ENCODE results near the gene SCIMP.

DNA sequence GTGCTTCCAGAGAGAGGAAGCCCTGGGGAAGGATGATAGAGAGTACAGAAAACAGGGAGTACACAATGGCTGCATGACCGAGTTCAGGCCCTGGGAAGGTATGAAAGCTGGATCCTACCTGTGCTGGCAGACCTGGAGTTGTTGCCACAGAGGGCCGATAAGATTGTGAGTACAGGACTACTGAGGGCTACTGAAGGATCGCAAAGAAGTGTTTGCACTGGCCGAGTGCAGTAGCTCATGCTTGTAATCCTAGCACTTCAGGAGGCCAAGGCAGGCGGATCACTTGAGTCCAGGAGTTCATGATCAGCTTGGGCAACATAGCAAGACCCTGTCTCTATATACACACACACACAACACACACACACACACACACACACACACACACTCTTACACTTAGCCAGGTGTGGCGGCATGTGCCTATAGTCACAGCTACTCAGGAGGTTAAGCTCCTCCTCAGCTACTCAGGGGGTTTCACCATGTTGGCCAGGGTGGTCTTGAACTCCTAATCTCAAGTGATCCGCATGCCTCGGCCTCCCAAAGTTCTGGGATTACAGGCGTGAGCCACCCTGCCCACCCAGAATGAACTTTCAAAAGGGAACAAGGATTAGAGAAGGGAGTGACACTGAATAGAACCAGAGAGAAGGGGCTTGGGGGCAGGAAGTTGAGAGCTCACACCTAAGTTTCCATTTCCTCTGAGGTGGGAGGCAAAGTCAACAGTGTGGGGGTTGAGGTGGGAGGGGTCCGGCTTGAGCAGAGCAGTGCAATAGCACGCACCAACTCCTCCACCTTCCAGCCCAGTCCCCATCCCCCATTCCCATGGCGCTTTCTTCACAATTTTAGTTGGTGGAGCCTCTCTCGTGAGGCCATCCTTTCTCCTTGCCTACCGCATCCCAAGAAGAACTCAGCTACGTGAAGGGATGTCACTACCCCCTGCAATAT, 7.5 kb downstream of the SCIMP start:
- TF ChIP-seq, protein P1, sequence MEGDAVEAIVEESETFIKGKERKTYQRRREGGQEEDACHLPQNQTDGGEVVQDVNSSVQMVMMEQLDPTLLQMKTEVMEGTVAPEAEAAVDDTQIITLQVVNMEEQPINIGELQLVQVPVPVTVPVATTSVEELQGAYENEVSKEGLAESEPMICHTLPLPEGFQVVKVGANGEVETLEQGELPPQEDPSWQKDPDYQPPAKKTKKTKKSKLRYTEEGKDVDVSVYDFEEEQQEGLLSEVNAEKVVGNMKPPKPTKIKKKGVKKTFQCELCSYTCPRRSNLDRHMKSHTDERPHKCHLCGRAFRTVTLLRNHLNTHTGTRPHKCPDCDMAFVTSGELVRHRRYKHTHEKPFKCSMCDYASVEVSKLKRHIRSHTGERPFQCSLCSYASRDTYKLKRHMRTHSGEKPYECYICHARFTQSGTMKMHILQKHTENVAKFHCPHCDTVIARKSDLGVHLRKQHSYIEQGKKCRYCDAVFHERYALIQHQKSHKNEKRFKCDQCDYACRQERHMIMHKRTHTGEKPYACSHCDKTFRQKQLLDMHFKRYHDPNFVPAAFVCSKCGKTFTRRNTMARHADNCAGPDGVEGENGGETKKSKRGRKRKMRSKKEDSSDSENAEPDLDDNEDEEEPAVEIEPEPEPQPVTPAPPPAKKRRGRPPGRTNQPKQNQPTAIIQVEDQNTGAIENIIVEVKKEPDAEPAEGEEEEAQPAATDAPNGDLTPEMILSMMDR (IDR thresholded peaks at IDR 0.05) = no peak
- TF ChIP-seq CHD2 (IDR thresholded peaks at IDR 0.05; ENCODE audit: low read length, partially characterized antibody) (no peak), SMC3 (IDR thresholded peaks at IDR 0.05; ENCODE audit: low read depth, low read length) (no peak), MXI1 (IDR thresholded peaks at IDR 0.05; ENCODE audit: low read depth, low read length) (no peak), EZH2phosphoT487 (IDR thresholded peaks at IDR 0.05; ENCODE audit: borderline replicate concordance, low read depth) (no peak), FOXM1 (IDR thresholded peaks at IDR 0.05; ENCODE audit: low read depth) (no peak), RCOR1 (IDR thresholded peaks at IDR 0.05; ENCODE audit: low read length) (no peak)
- TF ChIP-seq, protein P2, sequence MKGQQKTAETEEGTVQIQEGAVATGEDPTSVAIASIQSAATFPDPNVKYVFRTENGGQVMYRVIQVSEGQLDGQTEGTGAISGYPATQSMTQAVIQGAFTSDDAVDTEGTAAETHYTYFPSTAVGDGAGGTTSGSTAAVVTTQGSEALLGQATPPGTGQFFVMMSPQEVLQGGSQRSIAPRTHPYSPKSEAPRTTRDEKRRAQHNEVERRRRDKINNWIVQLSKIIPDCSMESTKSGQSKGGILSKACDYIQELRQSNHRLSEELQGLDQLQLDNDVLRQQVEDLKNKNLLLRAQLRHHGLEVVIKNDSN (IDR thresholded peaks at IDR 0.05; ENCODE audit: borderline replicate concordance, low read depth) = no peak
